Measurements from ENCODE around the gene HP1BP3. TPM values are rescaled to one million over a fixed set of nuclear protein-coding genes. Genes with fewer than 3 reads are reported as not detected.

HP1BP3 gene
- total and polyA plus RNA-seq, 2 of the 4 experiments (the other 2 are of a cell fraction): 88.4 to 151 TPM

GRCh38 chr1:20700636-20701215 lies 86.4 kb downstream of the HP1BP3 start:
- H2AK5ac ChIP-seq (ENCODE audit: low read depth, low read length): peak overlapping the region; percentile 61
- H3K4me3 ChIP-seq (ENCODE audit: insufficient read depth, low read depth, low read length): no peak overlapping the region
- ATAC-seq (ENCODE audit: low read depth): no peak
- dilution Hi-C loops (cut with HindIII; ENCODE audit: low sequenced_read_pairs, unreplicated experiment): no loop called here
- H3K4ac ChIP-seq (ENCODE audit: low read depth, low read length): peak overlapping the region; percentile 50
- no peak overlapping the region; the same call in 1 of the 2 replicates for H3K14ac ChIP-seq (replicated peaks; ENCODE audit: low read depth, low read length)
- H2AK9ac ChIP-seq (replicated peaks; ENCODE audit: low read depth, low read length, poor library complexity): no peak overlapping the region
- H2AFZ ChIP-seq (replicated peaks; ENCODE audit: low read length, poor library complexity): peak overlapping the region; percentile 13
- no peak overlapping the region for H3K56ac ChIP-seq (ENCODE audit: extremely low read depth, insufficient read depth, low read length)
- peaks cover 16% of the 10 kb centered on the region for H3K9me1 ChIP-seq (ENCODE audit: insufficient read depth, low read length)
- peaks cover 14% of the 10 kb centered on the region for H3K4me1 ChIP-seq (ENCODE audit: control insufficient read depth, insufficient read depth, low read length)
- H4K91ac ChIP-seq (ENCODE audit: insufficient read depth, low read depth, low read length): no peak overlapping the region
- H3K27ac ChIP-seq (ENCODE audit: insufficient read depth, low read length): no peak overlapping the region
- no peak for TF ChIP-seq CTCF (conservative IDR thresholded peaks at IDR 0.05; ENCODE audit: low read depth, low read length)
- TF ChIP-seq NFE2L2 (IDR thresholded peaks at IDR 0.05; ENCODE audit: low read depth, low read length): no peak
- TF ChIP-seq MAFK (IDR thresholded peaks at IDR 0.05; ENCODE audit: low read depth, low read length): no peak
- no peak for TF ChIP-seq USF2 (IDR thresholded peaks at IDR 0.05; ENCODE audit: low read depth, low read length)
- TF ChIP-seq SMC3 (IDR thresholded peaks at IDR 0.05; ENCODE audit: low read depth, low read length): no peak
- TF ChIP-seq RCOR1 (IDR thresholded peaks at IDR 0.05; ENCODE audit: insufficient replicate concordance, low read length): no peak
- no peak for TF ChIP-seq BHLHE40 (IDR thresholded peaks at IDR 0.05; ENCODE audit: low read depth, low read length)
- no peak for TF ChIP-seq FOS (IDR thresholded peaks at IDR 0.05; ENCODE audit: low read depth, low read length)
- TF ChIP-seq ELK1 (IDR thresholded peaks at IDR 0.05; ENCODE audit: borderline replicate concordance, low read depth, low read length): no peak
- TF ChIP-seq MAZ (IDR thresholded peaks at IDR 0.05; ENCODE audit: borderline replicate concordance, low read depth, low read length): no peak
- no peak for TF ChIP-seq CHD1 (IDR thresholded peaks at IDR 0.05; ENCODE audit: low read depth, low read length)
- no peak for TF ChIP-seq POLR2A (IDR thresholded peaks at IDR 0.05; ENCODE audit: low read depth, low read length)
- no peak for TF ChIP-seq RFX5 (IDR thresholded peaks at IDR 0.05; ENCODE audit: low read depth, low read length)
- TF ChIP-seq MXI1 (IDR thresholded peaks at IDR 0.05; ENCODE audit: borderline replicate concordance, low read depth, low read length): no peak
- TF ChIP-seq RAD21 (IDR thresholded peaks at IDR 0.05; ENCODE audit: low read length): no peak
- no peak for TF ChIP-seq CEBPB (IDR thresholded peaks at IDR 0.05; ENCODE audit: low read depth, low read length)
- no peak overlapping the region for H2BK15ac ChIP-seq (ENCODE audit: low read depth, low read length)
- in situ Hi-C loops (cut with MboI; ENCODE audit: low sequenced_read_pairs): no loop called here
- H4K5ac ChIP-seq (ENCODE audit: low read depth, low read length): no peak overlapping the region
- intact Hi-C loops (cut with micrococcal nuclease): no loop called here
- H3K9ac ChIP-seq (ENCODE audit: low read depth, low read length): no peak overlapping the region
- WGBS, 2 experiments (ENCODE audit: extremely low coverage in 2 of 2, insufficient read length in 1 of 2): 77% methylated on average over 13 of the region's 17 CpGs; no CpG with 5 or more reads in 1 of the 2 experiments
- BruUV-seq (replicated peaks): no TSS peak
- no peak overlapping the region for H2BK5ac ChIP-seq (ENCODE audit: low read depth, low read length, poor library complexity, severe bottlenecking)
- H2BK120ac ChIP-seq (ENCODE audit: low read depth, low read length): peak overlapping the region; percentile 59
- no peak overlapping the region for H3K23ac ChIP-seq (ENCODE audit: low read depth, low read length)
- H4K20me1 ChIP-seq (ENCODE audit: insufficient read depth, low read length): no peaks in the 10 kb centered on the region; the same call in 1 of the 2 replicates
- no peaks in the 10 kb centered on the region for H3K36me3 ChIP-seq (ENCODE audit: control insufficient read depth, insufficient read depth, low read length)
- H3K9me3 ChIP-seq (ENCODE audit: control insufficient read depth, insufficient read depth, low read length): no peaks in the 10 kb centered on the region
- H3K4me2 ChIP-seq (ENCODE audit: low read depth, low read length): no peak overlapping the region
- H3K27me3 ChIP-seq (ENCODE audit: control insufficient read depth, insufficient read depth, low read length): no peaks in the 10 kb centered on the region
- no peak for DNase-seq
- ChIA-PET CTCF (no interaction called here), POLR2A (ENCODE audit: unreplicated experiment) (no interaction called here)
- no peak overlapping the region for H4K8ac ChIP-seq (ENCODE audit: low read depth in 2 of 2, low read length in 2 of 2)
- H3K18ac ChIP-seq (ENCODE audit: low read depth, low read length): no peak overlapping the region
- H3K79me1 ChIP-seq (ENCODE audit: low read depth in 1 of 2, low read length in 2 of 2): peaks cover 11 to 28% of the 10 kb centered on the region in 2 experiments
- H2BK20ac ChIP-seq (ENCODE audit: low read depth, low read length): peak overlapping the region; percentile 39; the same call in 1 of the 2 replicates
